ENCODE measurements around the gene ALDH2. TPM values are rescaled to one million over a fixed set of nuclear protein-coding genes. Genes with fewer than 3 reads are reported as not detected.

Gene ALDH2
- total RNA-seq, 1 donor from 2014 or later: 41.6 TPM

DNA sequence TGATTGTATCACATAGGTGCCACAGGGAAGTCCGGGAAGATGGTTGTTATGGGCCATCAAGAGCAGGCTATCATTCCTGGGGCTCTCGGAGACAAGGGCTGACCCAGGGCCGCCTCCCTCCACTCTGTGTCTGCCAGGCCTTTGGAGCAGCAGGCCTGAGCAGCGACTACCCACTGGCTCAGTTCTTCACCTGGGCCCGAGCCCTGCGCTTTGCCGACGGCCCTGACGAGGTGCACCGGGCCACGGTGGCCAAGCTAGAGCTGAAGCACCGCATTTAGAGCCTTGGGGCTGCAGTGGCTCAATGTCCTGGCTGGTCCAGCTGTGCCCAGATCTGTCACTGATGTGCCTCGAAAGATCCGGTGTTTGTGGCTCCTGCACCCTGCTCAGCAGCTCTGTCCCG is 10.5 kb upstream of the ALDH2 start:
- Mint-ChIP-seq H3K27me3 (ENCODE audit: low read depth) (no peaks in the 10 kb centered on the region), H3K4me3 (no peak overlapping the region), H3K4me1 (peaks cover 11% of the 10 kb centered on the region), H3K36me3 (peaks cover 3% of the 10 kb centered on the region), H3K9me3 (no peaks in the 10 kb centered on the region), H3K27ac (no peak overlapping the region)
- TF ChIP-seq, protein P1, sequence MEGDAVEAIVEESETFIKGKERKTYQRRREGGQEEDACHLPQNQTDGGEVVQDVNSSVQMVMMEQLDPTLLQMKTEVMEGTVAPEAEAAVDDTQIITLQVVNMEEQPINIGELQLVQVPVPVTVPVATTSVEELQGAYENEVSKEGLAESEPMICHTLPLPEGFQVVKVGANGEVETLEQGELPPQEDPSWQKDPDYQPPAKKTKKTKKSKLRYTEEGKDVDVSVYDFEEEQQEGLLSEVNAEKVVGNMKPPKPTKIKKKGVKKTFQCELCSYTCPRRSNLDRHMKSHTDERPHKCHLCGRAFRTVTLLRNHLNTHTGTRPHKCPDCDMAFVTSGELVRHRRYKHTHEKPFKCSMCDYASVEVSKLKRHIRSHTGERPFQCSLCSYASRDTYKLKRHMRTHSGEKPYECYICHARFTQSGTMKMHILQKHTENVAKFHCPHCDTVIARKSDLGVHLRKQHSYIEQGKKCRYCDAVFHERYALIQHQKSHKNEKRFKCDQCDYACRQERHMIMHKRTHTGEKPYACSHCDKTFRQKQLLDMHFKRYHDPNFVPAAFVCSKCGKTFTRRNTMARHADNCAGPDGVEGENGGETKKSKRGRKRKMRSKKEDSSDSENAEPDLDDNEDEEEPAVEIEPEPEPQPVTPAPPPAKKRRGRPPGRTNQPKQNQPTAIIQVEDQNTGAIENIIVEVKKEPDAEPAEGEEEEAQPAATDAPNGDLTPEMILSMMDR (IDR thresholded peaks at IDR 0.05; ENCODE audit: unreplicated experiment): no peak
- DNase-seq (ENCODE audit: low spot score in 2 of 2, unreplicated experiment in 2 of 2): no peak

DNA sequence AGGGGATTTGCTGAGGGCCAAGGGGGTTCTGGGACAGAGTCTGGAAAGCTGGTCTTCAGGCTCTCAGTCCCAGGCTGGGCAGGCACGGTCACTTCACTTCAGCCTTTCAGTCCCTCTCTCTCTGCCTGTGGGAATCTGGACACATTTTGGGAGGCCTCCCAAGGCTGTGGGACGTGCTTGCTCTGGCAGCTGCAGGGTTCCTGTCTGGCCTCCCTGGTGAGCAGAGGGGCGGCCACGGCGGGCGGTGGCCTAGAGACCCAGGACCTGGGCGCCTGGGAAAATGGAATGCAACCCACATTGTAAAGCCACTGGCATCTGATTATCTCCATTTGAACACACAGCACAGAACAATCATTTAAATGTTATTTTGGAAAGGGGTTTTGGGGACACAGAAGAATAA is 10.1 kb upstream of the ALDH2 start:
- Mint-ChIP-seq H3K4me3 (no peak overlapping the region), H3K9me3 (no peaks in the 10 kb centered on the region), H3K4me1 (peaks cover 11% of the 10 kb centered on the region), H3K27me3 (ENCODE audit: low read depth) (no peaks in the 10 kb centered on the region), H3K36me3 (peaks cover 3% of the 10 kb centered on the region), H3K27ac (no peak overlapping the region)
- TF ChIP-seq, protein P1 (IDR thresholded peaks at IDR 0.05; ENCODE audit: unreplicated experiment): no peak
- DNase-seq (ENCODE audit: low spot score in 2 of 2, unreplicated experiment in 2 of 2): no peak

DNA sequence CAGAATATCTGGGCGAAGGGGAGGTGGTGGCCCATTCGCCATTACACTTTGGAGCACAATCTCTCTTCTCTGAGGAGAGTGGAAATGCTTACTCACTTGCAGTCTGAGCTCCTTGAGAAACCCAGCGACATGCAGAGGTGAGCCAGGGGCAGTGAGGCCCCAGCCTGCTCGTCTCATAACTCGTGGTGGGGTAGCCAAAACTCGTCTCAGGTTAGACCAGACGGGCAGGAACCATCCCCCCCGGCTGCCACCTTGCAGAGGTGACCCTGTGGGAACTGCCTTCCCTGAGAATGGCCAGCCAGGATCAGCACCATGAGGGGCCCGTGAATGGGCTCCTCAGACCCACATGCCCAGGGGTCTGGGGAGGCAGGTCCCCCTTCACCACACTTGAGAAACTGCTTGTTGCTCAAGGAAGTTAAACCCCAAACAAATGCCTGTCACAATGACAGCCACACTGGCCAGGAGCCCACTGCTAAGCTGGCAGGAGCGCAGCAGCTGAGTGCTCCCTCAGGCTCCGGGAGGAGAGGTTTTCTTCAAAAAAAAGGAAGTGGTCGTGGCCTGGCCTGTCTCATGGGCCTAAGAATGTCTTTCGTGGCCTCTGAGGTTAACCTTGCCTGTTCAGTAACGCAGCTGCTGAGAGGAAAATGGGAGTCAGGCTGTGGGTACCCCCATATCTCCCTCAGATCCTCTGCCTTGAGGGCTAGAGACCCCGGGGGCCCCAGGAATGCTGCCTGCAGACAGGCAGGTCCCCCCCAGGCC is 9.2 kb upstream of the ALDH2 start:
- TF ChIP-seq, protein P1 (IDR thresholded peaks at IDR 0.05; ENCODE audit: unreplicated experiment): no peak
- Mint-ChIP-seq H3K36me3 (peaks cover 3% of the 10 kb centered on the region), H3K4me3 (no peak overlapping the region), H3K4me1 (peaks cover 11% of the 10 kb centered on the region), H3K27me3 (ENCODE audit: low read depth) (no peaks in the 10 kb centered on the region), H3K9me3 (no peaks in the 10 kb centered on the region), H3K27ac (peak overlapping the region; percentile 69)
- no peak for DNase-seq (ENCODE audit: low spot score in 2 of 2, unreplicated experiment in 2 of 2)

DNA sequence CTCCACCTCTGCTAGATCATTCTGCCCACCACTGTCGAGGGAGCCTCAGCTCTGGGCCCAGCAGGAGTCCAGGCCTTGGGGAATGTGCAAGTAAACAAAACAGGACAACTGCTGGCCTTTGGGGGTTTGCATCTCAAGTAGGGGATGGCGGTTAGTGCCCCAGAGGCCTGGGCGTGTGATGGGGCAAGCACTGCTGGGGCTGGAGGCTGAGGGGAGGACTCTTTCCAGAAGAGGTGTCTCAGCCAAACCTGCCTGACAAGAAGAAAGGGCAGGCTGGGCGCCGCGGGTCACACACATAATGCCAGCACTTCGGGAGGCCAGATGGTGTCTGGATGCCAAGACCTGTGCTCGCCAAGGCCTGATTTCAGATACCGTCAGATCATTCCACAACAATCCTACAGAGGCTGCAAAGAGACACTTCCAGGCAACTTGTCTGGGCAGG is 8.6 kb upstream of the ALDH2 start:
- H3K27ac Mint-ChIP-seq: no peak overlapping the region
- DNase-seq (ENCODE audit: low spot score in 2 of 2, unreplicated experiment in 2 of 2): no peak
- no peak overlapping the region for H3K4me3 Mint-ChIP-seq
- no peaks in the 10 kb centered on the region for H3K9me3 Mint-ChIP-seq
- H3K4me1 Mint-ChIP-seq: peaks cover 11% of the 10 kb centered on the region
- TF ChIP-seq, protein P1 (IDR thresholded peaks at IDR 0.05; ENCODE audit: unreplicated experiment): no peak
- peaks cover 3% of the 10 kb centered on the region for H3K36me3 Mint-ChIP-seq
- no peaks in the 10 kb centered on the region for H3K27me3 Mint-ChIP-seq (ENCODE audit: low read depth)

DNA sequence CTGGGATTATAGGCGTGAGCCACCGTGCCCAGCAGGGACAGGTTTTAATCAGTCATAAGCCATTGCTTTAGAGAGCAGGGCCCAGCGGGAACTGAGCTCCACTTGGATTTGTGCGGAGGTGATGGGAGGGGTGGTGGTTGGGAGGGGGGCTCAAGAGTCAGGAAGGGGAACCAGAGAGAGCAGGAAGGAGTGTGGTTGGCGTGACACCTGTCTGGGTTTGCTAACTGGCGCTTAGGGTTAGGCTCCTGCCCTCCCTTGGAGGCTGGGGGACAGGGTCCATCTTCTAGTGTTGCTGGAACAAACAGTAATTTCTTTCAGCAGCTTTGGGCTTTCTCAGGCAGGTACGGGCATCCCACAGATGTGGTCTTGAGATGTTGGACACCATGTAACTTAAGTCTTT is 7.5 kb upstream of the ALDH2 start:
- peaks cover 11% of the 10 kb centered on the region for H3K4me1 Mint-ChIP-seq
- DNase-seq (ENCODE audit: low spot score in 2 of 2, unreplicated experiment in 2 of 2): no peak
- H3K27ac Mint-ChIP-seq: no peak overlapping the region
- TF ChIP-seq, protein P1 (IDR thresholded peaks at IDR 0.05; ENCODE audit: unreplicated experiment): no peak
- no peaks in the 10 kb centered on the region for H3K27me3 Mint-ChIP-seq (ENCODE audit: low read depth)
- H3K36me3 Mint-ChIP-seq: peaks cover 3% of the 10 kb centered on the region
- no peaks in the 10 kb centered on the region for H3K9me3 Mint-ChIP-seq
- H3K4me3 Mint-ChIP-seq: no peak overlapping the region
